Astrocyte of the spinal cord (primary cell): ENCODE measurements around the gene RNF187.

Source experiments
- DNase-seq: peaks from one replicate; pipeline ENCODE4 v3.0.0; 2011; ENCODE audit warnings: low read depth, low spot score
- H3K4me3 ChIP-seq: 2 replicates; pipeline ENCODE4 v1.5.1; 2011; ENCODE audit warnings: low read depth, mild to moderate bottlenecking, low read length, moderate library complexity
- in situ Hi-C: cut with HindIII; loops from 2 replicates; pipeline ENCODE4 v1.10.0; 2017; ENCODE audit warnings: low sequenced_read_pairs
- TF ChIP-seq, protein P1 (sequence below): IDR thresholded peaks from 2 replicates; pipeline ENCODE4 v1.5.1; 2012; ENCODE audit warnings: low read depth, mild to moderate bottlenecking, low read length, inconsistent platforms

RNF187 gene

DNA sequence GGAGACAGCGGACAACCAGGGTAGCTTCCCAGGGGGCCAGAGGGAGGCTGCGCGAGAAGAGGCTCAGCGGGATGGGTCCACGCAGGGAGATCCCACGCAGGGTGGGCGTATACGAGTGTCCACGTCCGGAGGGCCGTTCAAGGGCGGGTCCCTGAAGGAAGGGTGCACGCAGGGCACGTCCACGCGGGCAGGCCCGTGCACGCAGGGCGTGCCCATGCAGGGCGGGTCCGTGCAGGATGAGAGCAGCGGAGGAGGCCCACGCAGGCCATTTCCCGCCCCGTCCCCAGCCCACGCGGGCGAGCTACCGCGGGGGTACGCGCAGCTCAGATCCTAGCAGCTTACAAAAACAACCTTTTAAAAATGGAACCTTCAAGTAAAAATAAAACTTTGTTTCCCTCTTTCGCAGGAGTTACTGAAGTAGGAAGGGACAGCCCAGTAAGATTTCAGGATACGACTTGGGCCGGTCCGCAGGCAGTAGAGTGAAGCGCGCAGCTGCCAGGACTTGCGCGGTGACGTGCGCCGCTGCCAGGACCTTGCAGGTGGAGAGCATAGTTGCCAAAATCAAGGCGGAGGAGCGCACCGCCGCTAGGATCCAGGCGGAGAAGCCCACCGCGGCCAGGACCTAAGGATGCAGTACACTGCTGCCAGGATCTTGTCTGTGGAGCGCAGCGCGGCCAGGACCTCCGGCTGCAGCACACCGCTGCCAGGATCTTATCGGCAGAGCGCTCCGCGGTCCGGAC, 416 bp upstream of the RNF187 start:
- DNase-seq: peak; percentile 95
- in situ Hi-C loops: no loop called here
- TF ChIP-seq, protein P1, sequence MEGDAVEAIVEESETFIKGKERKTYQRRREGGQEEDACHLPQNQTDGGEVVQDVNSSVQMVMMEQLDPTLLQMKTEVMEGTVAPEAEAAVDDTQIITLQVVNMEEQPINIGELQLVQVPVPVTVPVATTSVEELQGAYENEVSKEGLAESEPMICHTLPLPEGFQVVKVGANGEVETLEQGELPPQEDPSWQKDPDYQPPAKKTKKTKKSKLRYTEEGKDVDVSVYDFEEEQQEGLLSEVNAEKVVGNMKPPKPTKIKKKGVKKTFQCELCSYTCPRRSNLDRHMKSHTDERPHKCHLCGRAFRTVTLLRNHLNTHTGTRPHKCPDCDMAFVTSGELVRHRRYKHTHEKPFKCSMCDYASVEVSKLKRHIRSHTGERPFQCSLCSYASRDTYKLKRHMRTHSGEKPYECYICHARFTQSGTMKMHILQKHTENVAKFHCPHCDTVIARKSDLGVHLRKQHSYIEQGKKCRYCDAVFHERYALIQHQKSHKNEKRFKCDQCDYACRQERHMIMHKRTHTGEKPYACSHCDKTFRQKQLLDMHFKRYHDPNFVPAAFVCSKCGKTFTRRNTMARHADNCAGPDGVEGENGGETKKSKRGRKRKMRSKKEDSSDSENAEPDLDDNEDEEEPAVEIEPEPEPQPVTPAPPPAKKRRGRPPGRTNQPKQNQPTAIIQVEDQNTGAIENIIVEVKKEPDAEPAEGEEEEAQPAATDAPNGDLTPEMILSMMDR: no peak
- peak overlapping the region; percentile 85 for H3K4me3 ChIP-seq

DNA sequence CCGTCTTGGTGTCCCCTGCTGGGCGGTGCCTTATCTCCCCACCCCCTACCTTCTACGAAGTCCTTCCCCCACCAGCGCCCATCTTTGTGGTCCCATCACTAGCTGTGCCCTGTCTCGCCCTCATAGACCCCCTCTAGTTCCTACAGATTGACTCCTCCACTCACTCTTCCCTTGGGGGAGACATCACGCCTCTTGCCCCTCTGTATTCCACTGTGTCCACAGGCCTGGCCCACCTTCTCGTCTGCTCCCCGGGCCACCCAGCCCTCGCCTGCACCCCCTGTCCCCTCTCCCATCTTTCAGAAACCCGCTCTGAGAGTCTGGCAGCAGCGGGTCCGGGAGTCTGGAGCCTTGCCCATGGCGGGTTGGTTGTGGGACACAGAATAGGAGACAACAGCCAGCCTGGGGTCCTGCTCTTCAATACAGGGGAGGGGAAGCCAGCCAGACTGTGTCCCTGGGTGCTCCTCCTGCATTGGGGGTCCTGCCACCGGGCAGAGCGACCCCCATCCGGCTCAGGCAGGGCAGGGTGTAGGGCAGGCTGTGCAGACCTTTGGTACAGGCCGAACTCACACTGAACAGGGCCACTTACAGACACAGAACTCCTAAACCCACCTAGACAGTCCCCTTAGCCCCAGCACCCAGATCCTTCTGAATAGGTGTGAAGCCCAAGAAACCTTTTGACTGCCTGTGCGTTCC, 1.1 kb downstream of the RNF187 start:
- TF ChIP-seq, protein P1: no peak
- in situ Hi-C loops: no loop called here

DNA sequence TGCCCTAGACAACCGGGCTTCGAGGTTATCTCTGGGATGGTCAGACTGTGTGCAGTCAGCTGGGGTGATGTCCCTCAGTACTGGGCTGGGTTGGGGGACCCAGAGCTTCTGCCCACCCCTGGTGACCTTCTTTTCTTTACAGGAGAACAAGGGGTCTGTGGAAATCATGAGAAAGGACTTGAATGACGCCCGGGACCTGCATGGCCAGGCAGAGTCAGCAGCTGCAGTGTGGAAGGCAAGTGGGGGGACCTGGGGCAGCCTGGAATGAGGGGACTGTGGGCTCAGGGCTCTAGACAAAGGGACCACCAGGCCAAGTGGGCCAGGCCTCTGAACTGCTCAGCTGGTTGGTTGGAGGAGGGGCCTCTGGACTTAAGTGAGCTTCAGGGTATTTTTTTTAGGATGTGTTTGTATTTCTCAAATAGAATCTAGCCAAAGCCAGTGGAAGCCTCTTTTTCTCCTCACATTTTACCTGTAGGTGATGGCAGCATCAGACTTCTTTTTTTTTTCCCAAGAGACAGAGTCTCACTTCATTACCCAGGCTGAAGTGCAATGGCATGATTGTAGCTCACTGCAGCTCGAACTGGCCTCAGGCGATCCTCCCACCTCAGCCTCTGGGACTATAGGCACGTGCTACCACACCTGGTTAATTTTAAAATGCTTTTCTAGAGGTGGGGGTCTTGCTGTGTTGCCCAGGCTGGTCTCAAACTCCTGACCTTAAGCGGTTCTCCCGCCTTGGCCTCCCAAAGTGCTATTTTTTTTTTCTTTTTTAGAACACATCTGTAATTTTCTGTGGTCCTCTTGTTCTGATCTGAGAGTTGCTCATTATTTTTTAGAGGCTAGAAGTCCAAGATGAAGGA, 1.9 kb downstream of the RNF187 start:
- no peak for DNase-seq
- in situ Hi-C loops: no loop called here
- TF ChIP-seq, protein P1: no peak
- H3K4me3 ChIP-seq: peak overlapping the region; percentile 85

More for the DNA sequence above, 1.1 kb downstream of the RNF187 start:
- DNase-seq: no peak
- H3K4me3 ChIP-seq: peak overlapping the region; percentile 85

DNA sequence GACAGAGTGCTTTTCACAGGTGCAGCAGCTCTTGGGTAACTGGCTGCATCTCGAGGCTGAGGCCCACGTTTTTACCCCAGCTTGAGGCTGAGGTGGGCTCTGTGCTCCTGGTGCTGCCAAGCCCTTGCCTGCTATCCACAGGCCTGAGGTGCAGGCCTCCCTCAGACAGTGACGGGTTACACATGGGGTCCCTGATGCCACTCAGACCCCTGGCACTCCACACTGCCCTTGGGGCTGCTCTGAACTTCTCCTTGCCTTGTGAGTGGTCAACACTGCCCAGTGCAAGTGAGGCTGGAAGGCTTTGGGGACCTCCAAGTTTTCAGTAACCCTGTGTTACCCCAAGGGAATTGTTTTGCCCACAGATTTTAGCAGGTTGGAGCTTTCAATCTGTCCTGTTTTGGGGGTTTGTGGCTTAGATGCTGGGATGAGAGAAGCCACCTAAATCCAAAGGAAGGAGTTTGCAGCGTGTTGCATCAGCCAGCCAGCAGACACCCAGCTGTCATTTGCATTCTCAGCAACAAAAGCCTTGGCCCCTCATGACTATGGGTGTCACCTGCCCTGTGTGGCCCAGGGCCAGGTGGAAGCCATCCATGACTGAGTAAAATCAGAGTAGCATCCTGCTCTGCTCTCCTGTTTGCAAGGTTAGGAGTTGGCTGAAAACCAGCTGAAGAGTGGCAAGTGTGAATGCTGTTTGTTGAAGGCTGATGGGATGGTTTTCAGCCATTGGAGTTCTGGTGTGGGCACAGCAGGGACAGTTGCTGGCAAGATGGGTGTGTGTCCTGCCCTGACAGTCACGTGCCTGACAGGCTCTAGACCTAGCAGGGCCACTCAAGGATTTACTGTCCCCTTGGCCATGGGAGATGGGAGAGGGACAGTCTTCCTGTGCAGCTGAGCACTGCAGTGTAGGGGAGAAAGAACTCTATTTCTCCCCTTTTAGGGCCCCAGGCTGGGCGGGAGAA, 3.2 kb downstream of the RNF187 start:
- peak; percentile 38 for DNase-seq
- TF ChIP-seq, protein P1: no peak
- in situ Hi-C loops: no loop called here
- no peak overlapping the region for H3K4me3 ChIP-seq

DNA sequence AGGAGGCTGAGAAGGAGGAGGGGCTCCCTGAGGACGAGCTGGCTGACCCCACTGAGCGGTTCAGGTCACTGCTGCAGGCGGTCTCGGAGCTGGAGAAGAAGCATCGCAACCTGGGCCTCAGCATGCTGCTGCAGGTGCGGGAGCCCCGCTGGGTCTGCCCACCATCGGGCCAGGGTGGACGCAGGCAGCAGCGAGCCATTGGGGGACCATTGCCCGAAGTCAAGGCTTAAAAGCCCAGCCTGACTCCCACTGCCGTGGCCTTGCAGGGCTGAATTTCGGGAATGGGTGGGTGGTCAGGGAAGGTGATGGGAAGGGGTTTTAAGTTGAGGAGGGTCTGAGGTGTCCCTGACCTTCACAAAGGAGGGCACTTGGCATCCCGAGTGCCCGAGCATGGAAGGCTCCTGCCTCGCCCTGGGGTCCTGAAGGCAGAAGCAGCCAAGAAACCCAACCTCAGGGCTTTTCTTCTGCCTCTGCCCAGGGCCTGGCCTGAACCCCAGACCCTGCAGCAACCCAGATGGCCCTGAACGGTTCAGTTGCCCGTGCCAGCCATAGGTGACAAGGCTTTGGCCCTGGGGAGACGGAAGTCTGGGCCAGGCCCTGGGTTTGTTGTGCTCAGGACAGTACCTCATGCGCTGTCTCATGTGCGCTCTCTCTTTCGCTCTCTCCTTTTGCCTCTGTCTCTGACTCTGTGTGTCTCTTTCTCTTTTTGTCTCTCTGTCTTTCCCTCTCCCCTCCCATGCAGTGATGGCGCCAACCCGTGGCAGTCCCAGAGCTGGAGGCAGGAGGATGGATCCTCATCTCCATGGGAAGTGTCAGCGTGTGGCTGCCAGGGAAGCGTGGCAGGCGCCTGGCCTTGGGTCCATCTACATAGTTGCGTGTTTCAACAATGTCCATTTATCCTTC, 6.2 kb downstream of the RNF187 start:
- no peak overlapping the region for H3K4me3 ChIP-seq
- in situ Hi-C loops: no loop called here
- TF ChIP-seq, protein P1: no peak
- no peak for DNase-seq
